ENCODE results near the gene POLR2J3.
"Not testable (repeated sequence)": the region's sequence is repeated elsewhere in the genome, so short reads cannot be mapped to it uniquely, and the experiment has no call there.

DNA sequence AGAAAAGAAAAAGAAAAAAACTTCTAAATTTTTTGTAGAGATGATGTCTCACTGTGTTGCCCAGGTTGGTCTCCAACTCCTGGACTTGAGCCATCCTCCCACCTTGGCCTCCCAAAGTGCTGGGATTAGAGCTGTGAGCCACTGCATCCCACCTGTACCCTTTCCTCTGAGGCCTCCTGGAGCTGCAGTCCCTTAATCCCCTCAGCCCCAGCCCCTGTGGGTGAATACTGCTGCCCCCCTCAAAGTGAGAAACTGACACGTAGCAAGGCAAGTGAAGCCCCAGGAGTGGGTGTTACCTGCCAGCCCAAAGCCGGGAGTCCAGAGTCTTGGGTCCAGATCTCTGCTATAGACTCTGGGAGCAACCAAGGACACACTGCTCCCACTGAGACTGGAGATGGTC, 47.6 kb downstream of the POLR2J3 start:
- TF ChIP-seq, protein P1, sequence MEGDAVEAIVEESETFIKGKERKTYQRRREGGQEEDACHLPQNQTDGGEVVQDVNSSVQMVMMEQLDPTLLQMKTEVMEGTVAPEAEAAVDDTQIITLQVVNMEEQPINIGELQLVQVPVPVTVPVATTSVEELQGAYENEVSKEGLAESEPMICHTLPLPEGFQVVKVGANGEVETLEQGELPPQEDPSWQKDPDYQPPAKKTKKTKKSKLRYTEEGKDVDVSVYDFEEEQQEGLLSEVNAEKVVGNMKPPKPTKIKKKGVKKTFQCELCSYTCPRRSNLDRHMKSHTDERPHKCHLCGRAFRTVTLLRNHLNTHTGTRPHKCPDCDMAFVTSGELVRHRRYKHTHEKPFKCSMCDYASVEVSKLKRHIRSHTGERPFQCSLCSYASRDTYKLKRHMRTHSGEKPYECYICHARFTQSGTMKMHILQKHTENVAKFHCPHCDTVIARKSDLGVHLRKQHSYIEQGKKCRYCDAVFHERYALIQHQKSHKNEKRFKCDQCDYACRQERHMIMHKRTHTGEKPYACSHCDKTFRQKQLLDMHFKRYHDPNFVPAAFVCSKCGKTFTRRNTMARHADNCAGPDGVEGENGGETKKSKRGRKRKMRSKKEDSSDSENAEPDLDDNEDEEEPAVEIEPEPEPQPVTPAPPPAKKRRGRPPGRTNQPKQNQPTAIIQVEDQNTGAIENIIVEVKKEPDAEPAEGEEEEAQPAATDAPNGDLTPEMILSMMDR (IDR thresholded peaks at IDR 0.05; ENCODE audit: low read depth, low read length, missing input control) = not testable (repeated sequence)
- not testable (repeated sequence) for TF ChIP-seq TAF1 (conservative IDR thresholded peaks at IDR 0.05); JUND (IDR thresholded peaks at IDR 0.05); GABPA (IDR thresholded peaks at IDR 0.05 in 1 of 2, conservative IDR thresholded peaks at IDR 0.05 in 1 of 2); EGR1 (IDR thresholded peaks at IDR 0.05; ENCODE audit: low read depth in 2 of 2)
- TF ChIP-seq, protein P2, sequence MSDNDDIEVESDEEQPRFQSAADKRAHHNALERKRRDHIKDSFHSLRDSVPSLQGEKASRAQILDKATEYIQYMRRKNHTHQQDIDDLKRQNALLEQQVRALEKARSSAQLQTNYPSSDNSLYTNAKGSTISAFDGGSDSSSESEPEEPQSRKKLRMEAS (IDR thresholded peaks at IDR 0.05) = not testable (repeated sequence)
- TF ChIP-seq, protein P3, sequence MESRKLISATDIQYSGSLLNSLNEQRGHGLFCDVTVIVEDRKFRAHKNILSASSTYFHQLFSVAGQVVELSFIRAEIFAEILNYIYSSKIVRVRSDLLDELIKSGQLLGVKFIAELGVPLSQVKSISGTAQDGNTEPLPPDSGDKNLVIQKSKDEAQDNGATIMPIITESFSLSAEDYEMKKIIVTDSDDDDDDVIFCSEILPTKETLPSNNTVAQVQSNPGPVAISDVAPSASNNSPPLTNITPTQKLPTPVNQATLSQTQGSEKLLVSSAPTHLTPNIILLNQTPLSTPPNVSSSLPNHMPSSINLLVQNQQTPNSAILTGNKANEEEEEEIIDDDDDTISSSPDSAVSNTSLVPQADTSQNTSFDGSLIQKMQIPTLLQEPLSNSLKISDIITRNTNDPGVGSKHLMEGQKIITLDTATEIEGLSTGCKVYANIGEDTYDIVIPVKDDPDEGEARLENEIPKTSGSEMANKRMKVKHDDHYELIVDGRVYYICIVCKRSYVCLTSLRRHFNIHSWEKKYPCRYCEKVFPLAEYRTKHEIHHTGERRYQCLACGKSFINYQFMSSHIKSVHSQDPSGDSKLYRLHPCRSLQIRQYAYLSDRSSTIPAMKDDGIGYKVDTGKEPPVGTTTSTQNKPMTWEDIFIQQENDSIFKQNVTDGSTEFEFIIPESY (IDR thresholded peaks at IDR 0.05) = not testable (repeated sequence)

All from liver (tissue), 3 donors.